Sigmoid colon (tissue), 7 donors: ENCODE measurements around the gene CHD9NB. TPM values are rescaled to one million over a fixed set of nuclear protein-coding genes. Genes with fewer than 3 reads are reported as not detected.

ENCODE experiments used
- DNase-seq: peaks from one replicate; pipeline ENCODE4 v3.0.0-alpha.2; 2019
- H3K27ac ChIP-seq, 4 donors: fragments of 200-600 bp; sonication (generic); one replicate each; pipeline ENCODE4 v1.5.1; 2016 to 2019; ENCODE audit warnings: mild to moderate bottlenecking in 1 of 4
- H3K27me3 ChIP-seq, 3 donors: fragments of 200-600 bp; sonication (generic); one replicate each; pipeline ENCODE4 v1.5.1; 2019; ENCODE audit warnings: mild to moderate bottlenecking in 1 of 3
- H3K36me3 ChIP-seq, 4 donors: fragments of 200-600 bp; sonication (generic); one replicate each; pipeline ENCODE4 v1.5.1; 2016 to 2019
- H3K4me1 ChIP-seq, 4 donors: fragments of 200-600 bp; sonication (generic); one replicate each; pipeline ENCODE4 v1.5.1; 2017 to 2019
- H3K4me3 ChIP-seq, 4 donors: fragments of 200-600 bp; sonication (generic); one replicate each; pipeline ENCODE4 v1.5.1; 2017 to 2019; ENCODE audit warnings: mild to moderate bottlenecking in 2 of 4, moderate library complexity in 1 of 4
- H3K9me3 ChIP-seq, 4 donors: fragments of 200-600 bp in 3 of 4; sonication (generic) in 3 of 4; one replicate each; pipeline versions ENCODE4 v1.5.1 to v1.6.1; 2013 to 2019
- CTCF ChIP-seq, 4 experiments: fragments of 450-650 bp in 3 of 4; fragments of 200-600 bp in 1 of 4; IDR thresholded peaks; one replicate each; pipeline ENCODE4 v1.5.1; 2016 to 2019; ENCODE audit warnings: antibody characterized with exemption in 4 of 4, mild to moderate bottlenecking in 3 of 4, moderate library complexity in 2 of 4
- EP300 ChIP-seq, 4 donors: sonication (generic); formaldehyde crosslinking; IDR thresholded peaks; one replicate each; pipeline ENCODE4 v1.6.1; 2017; ENCODE audit warnings: antibody characterized with exemption in 4 of 4
- POLR2A ChIP-seq, 2 donors: fragments of 450-650 bp; IDR thresholded peaks; one replicate each; pipeline ENCODE4 v1.6.1; 2016; ENCODE audit warnings: antibody characterized with exemption in 2 of 2, mild to moderate bottlenecking in 2 of 2, moderate library complexity in 2 of 2
- POLR2AphosphoS5 ChIP-seq, 4 donors: sonication (generic); formaldehyde crosslinking; IDR thresholded peaks; one replicate each; pipeline ENCODE4 v1.6.1; 2017; ENCODE audit warnings: antibody characterized with exemption in 4 of 4
- WGBS, 2 donors: extraction: QIAGEN DNeasy Blood & Tissue Kit; methylation state at CpG; one replicate each; pipeline ENCODE4 v1.1.7; 2013; 5-methylcytosine and 5-hydroxymethylcytosine counted together
- intact Hi-C: fragments of 100-400 bp; cut with DNase I; formaldehyde crosslinking; loops from one replicate; pipeline ENCODE4 v1.15.1; 2023
- polyA plus RNA-seq, 3 donors: library from polyadenylated mRNA; stranded (reverse); fragments of 200-250 nt; gene quantifications; one replicate each; pipeline ENCODE4 v1.2.3, GENCODE V29; 2013
- total RNA-seq, 4 donors: library from RNA; depleted of rRNA; stranded (reverse); fragments of >200 nt; gene quantifications; one replicate each; pipeline ENCODE4 v1.1.0, GENCODE V29; 2016
- donor health status: healthy with polysubstance abuse.
- donor health status: Bipolar disorder and iron deficiency.
- donor health status: healthy.

CHD9NB gene
- total and polyA plus RNA-seq, 7 donors = 0.55 to 9.5 (median 4.6) TPM; not detected in 2

- H3K4me1 ChIP-seq = no peaks in the 10 kb centered on the region
- no peak for DNase-seq
- WGBS, 2 donors = 85 to 93% methylated on average over 1 of the region's 1 CpG
- no peaks in the 10 kb centered on the region for H3K27me3 ChIP-seq
- H3K9me3 ChIP-seq = no peaks in the 10 kb centered on the region
- no peak overlapping the region for H3K27ac ChIP-seq
- intact Hi-C loops = no loop called here
- H3K4me3 ChIP-seq = no peak overlapping the region
- no peaks in the 10 kb centered on the region for H3K36me3 ChIP-seq
- TF ChIP-seq EP300 (IDR thresholded peaks at IDR 0.05) = no peak
- no peak for TF ChIP-seq POLR2A (IDR thresholded peaks at IDR 0.05)
- no peak for TF ChIP-seq CTCF (IDR thresholded peaks at IDR 0.05)
- no peak for TF ChIP-seq POLR2AphosphoS5 (IDR thresholded peaks at IDR 0.05)
Observed at GRCh38 chr16:52997922-52998321, 54.8 kb downstream of the CHD9NB start.

- no peaks in the 10 kb centered on the region for H3K9me3 ChIP-seq
- intact Hi-C loops = no loop called here
- H3K36me3 ChIP-seq = no peaks in the 10 kb centered on the region
- no peaks in the 10 kb centered on the region for H3K4me1 ChIP-seq
- H3K27ac ChIP-seq = no peak overlapping the region
- TF ChIP-seq POLR2A (IDR thresholded peaks at IDR 0.05) (no peak), CTCF (IDR thresholded peaks at IDR 0.05) (no peak), EP300 (IDR thresholded peaks at IDR 0.05) (no peak), POLR2AphosphoS5 (IDR thresholded peaks at IDR 0.05) (no peak)
- no peaks in the 10 kb centered on the region for H3K27me3 ChIP-seq
- DNase-seq = no peak
- WGBS, 2 donors = 91 to 93% methylated on average over 5 of the region's 5 CpGs
- H3K4me3 ChIP-seq = no peak overlapping the region
Observed at GRCh38 chr16:52994942-52995341, 57.8 kb downstream of the CHD9NB start.

- DNase-seq = no peak
- WGBS, 2 donors = 74 to 81% methylated on average over 3 of the region's 3 CpGs
- H3K27ac ChIP-seq = no peak overlapping the region
- H3K36me3 ChIP-seq = no peaks in the 10 kb centered on the region
- TF ChIP-seq POLR2AphosphoS5 (IDR thresholded peaks at IDR 0.05) = no peak
- no peak for TF ChIP-seq EP300 (IDR thresholded peaks at IDR 0.05)
- TF ChIP-seq CTCF (IDR thresholded peaks at IDR 0.05) = no peak
- TF ChIP-seq POLR2A (IDR thresholded peaks at IDR 0.05) = no peak
- no peaks in the 10 kb centered on the region for H3K27me3 ChIP-seq
- intact Hi-C loops = no loop called here
- H3K4me3 ChIP-seq = no peak overlapping the region
- no peaks in the 10 kb centered on the region for H3K4me1 ChIP-seq
- no peaks in the 10 kb centered on the region for H3K9me3 ChIP-seq
Observed at GRCh38 chr16:52993179-52993578, 59.5 kb downstream of the CHD9NB start.

- intact Hi-C loops = no loop called here
- Histone ChIP-seq H3K4me1 (no peaks in the 10 kb centered on the region), H3K27ac (no peak overlapping the region), H3K36me3 (no peaks in the 10 kb centered on the region), H3K4me3 (no peak overlapping the region), H3K27me3 (no peaks in the 10 kb centered on the region), H3K9me3 (no peaks in the 10 kb centered on the region)
- DNase-seq = no peak
- WGBS, 2 donors = 97 to 98% methylated on average over 1 of the region's 1 CpG
- no peak for TF ChIP-seq POLR2A (IDR thresholded peaks at IDR 0.05)
- TF ChIP-seq EP300 (IDR thresholded peaks at IDR 0.05) = no peak
- no peak for TF ChIP-seq CTCF (IDR thresholded peaks at IDR 0.05)
- TF ChIP-seq POLR2AphosphoS5 (IDR thresholded peaks at IDR 0.05) = no peak
Observed at GRCh38 chr16:52991572-52991971, 61.1 kb downstream of the CHD9NB start.

Other genes with a start within 250 kb of the CHD9NB start
- 10 to 100 TPM; 55.5 to 88.5 (median 85.5) TPM for gene CHD9, start 2.1 kb upstream of the CHD9NB start, total RNA-seq
- gene CHD9, start 2.1 kb upstream of the CHD9NB start, polyA plus RNA-seq = 10 to 100 TPM; 13.8 to 20.1 (median 15.2) TPM